ENCODE data around the gene ITFG1. TPM values are rescaled to one million over a fixed set of nuclear protein-coding genes. Genes with fewer than 3 reads are reported as not detected.
A peak's percentile ranks its signal among the peaks of the same experiment; 100 is the strongest.
"Not testable (repeated sequence)": the region's sequence is repeated elsewhere in the genome, so short reads cannot be mapped to it uniquely, and the experiment has no call there.

The ITFG1 gene
- total RNA-seq, 1 experiment from 2014 or later, result 18.0 TPM

GRCh38 chr16:47137925-47138324 lies 322.9 kb downstream of the ITFG1 start:
- H3K9me3 ChIP-seq, H3K4me3 ChIP-seq, H3K36me3 ChIP-seq, H3K27me3 ChIP-seq: not testable (repeated sequence)
- DNase-seq, result peak; percentile 63

- no peaks in the 10 kb centered on the region for H3K27me3 ChIP-seq
- H3K9me3 ChIP-seq, result no peaks in the 10 kb centered on the region
- peak; percentile 29 for DNase-seq
- H3K36me3 ChIP-seq, result no peaks in the 10 kb centered on the region; the same call in 1 of the 2 replicates
- no peak overlapping the region for H3K4me3 ChIP-seq
These were observed 324.6 kb downstream of the ITFG1 start for GRCh38 chr16:47136099-47136842.

GRCh38 chr16:47134550-47134949 lies 326.3 kb downstream of the ITFG1 start:
- no peaks in the 10 kb centered on the region; the same call in 1 of the 2 replicates for H3K36me3 ChIP-seq
- no peak for DNase-seq
- no peaks in the 10 kb centered on the region for H3K9me3 ChIP-seq
- no peak overlapping the region for H3K4me3 ChIP-seq
- H3K27me3 ChIP-seq, result no peaks in the 10 kb centered on the region

- Histone ChIP-seq H3K36me3 (no peaks in the 10 kb centered on the region; the same call in 1 of the 2 replicates), H3K4me3 (no peak overlapping the region), H3K27me3 (no peaks in the 10 kb centered on the region), H3K9me3 (no peaks in the 10 kb centered on the region)
- no peak for DNase-seq
These were observed 328.6 kb downstream of the ITFG1 start for GRCh38 chr16:47132308-47132707.

GRCh38 chr16:47129755-47130435 lies 331.0 kb downstream of the ITFG1 start:
- Histone ChIP-seq H3K4me3 (no peak overlapping the region), H3K9me3 (no peaks in the 10 kb centered on the region), H3K36me3 (peaks cover 5% of the 10 kb centered on the region; the same call in 1 of the 2 replicates), H3K27me3 (no peaks in the 10 kb centered on the region)
- DNase-seq, result no peak

- no peaks in the 10 kb centered on the region for H3K27me3 ChIP-seq
- H3K36me3 ChIP-seq, result peaks cover 5% of the 10 kb centered on the region; the same call in 1 of the 2 replicates
- no peaks in the 10 kb centered on the region for H3K9me3 ChIP-seq
- DNase-seq, result no peak
- no peak overlapping the region for H3K4me3 ChIP-seq
These were observed 333.3 kb downstream of the ITFG1 start for GRCh38 chr16:47127541-47127940.

GRCh38 chr16:47125757-47126156 lies 335.1 kb downstream of the ITFG1 start:
- Histone ChIP-seq H3K4me3 (no peak overlapping the region), H3K9me3 (no peaks in the 10 kb centered on the region), H3K27me3 (no peaks in the 10 kb centered on the region), H3K36me3 (peaks cover 5% of the 10 kb centered on the region)
- no peak for DNase-seq

GRCh38 chr16:47113130-47113529 lies 347.7 kb downstream of the ITFG1 start:
- Histone ChIP-seq H3K36me3 (peaks cover 15% of the 10 kb centered on the region), H3K27me3 (no peaks in the 10 kb centered on the region), H3K4me3 (no peak overlapping the region), H3K9me3 (no peaks in the 10 kb centered on the region)
- no peak for DNase-seq

- H3K4me3 ChIP-seq, result no peak overlapping the region
- DNase-seq, result no peak
- no peaks in the 10 kb centered on the region for H3K27me3 ChIP-seq
These were observed 349.9 kb downstream of the ITFG1 start for GRCh38 chr16:47110939-47111338.

GRCh38 chr16:47109361-47109760 lies 351.5 kb downstream of the ITFG1 start:
- no peaks in the 10 kb centered on the region; the same call in 1 of the 2 replicates for H3K9me3 ChIP-seq
- H3K4me3 ChIP-seq, result no peak overlapping the region
- no peaks in the 10 kb centered on the region for H3K27me3 ChIP-seq
- peaks cover 30% of the 10 kb centered on the region for H3K36me3 ChIP-seq
- no peak for DNase-seq

More at GRCh38 chr16:47110939-47111338, 349.9 kb downstream of the ITFG1 start:
- Histone ChIP-seq H3K36me3 (peaks cover 23% of the 10 kb centered on the region), H3K9me3 (no peaks in the 10 kb centered on the region)

Other genes starting within 250 kb of the ITFG1 start
- gene PHKB, start 268 bp upstream of the ITFG1 start, total RNA-seq (2014; rRNA removed; shearing (Covaris generic); ENCODE audit: low replicate concordance), result 11.1 and 16.4 TPM in 2 replicates

Data from MG63 (cell line).